ENCODE results near the gene C6orf62.
A peak's percentile ranks its signal among the peaks of the same experiment; 100 is the strongest.
"Not testable (repeated sequence)": the region's sequence is repeated elsewhere in the genome, so short reads cannot be mapped to it uniquely, and the experiment has no call there.

The C6orf62 gene

DNA sequence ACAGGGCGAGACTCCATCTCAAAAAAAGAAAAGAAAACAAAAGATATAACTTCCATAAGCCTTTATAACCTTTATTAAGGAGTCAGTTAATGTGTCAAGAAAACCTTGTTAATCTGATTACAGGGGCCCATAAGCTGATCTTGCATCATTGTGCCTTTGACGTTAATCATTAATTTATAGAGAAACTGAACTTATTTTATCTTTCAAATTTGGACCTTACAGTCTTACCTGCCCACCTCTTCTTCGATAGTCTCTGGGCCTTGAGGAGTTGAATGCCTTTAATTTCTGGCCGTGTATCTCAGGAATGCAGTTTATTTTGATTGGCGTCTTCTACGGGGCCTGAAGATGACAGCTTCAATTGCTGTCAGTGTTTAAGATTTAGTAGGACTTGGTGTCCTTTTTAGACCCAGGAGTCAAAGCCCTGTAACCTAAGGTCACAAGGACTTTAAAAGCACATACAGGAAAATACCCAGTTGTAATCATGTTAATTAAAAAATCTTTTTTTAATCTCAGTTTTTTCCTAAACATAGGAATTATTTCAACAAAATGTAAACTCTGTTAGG, 46.3 kb downstream of the C6orf62 start:
- Histone ChIP-seq H3K4me1 (ENCODE audit: control insufficient read depth, insufficient read depth, low read length) (no peaks in the 10 kb centered on the region), H3K9me3 (ENCODE audit: control insufficient read depth, insufficient read depth, low read depth, low read length) (no peaks in the 10 kb centered on the region), H3K36me3 (ENCODE audit: control insufficient read depth in 2 of 2, insufficient read depth in 1 of 2, low read length in 2 of 2) (no peaks in the 10 kb centered on the region), H3K4me3 (ENCODE audit: low read depth, low read length) (no peak overlapping the region), H3K27ac (ENCODE audit: extremely low read depth, low read depth, low read length) (no peak overlapping the region)
- CTCF ChIA-PET = interaction anchor here (0.6 to 2.7 kb wide), 4 partner anchors 89 to 1517 kb away, joined by 3 to 9 read pairs (median 3); no protein-coding TSS in a partner anchor
- no peak for TF ChIP-seq ZNF76 (tag by site-specific recombination; IDR thresholded peaks at IDR 0.05; ENCODE audit: borderline replicate concordance, low read depth)
- TF ChIP-seq, protein P1, sequence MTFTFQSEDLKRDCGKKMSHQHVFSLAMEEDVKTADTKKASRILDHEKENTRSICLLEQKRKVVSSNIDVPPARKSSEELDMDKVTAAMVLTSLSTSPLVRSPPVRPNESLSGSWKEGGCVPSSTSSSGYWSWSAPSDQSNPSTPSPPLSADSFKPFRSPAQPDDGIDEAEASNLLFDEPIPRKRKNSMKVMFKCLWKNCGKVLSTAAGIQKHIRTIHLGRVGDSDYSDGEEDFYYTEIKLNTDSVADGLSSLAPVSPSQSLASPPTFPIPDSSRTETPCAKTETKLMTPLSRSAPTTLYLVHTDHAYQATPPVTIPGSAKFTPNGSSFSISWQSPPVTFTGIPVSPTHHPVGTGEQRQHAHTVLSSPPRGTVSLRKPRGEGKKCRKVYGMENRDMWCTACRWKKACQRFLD (tag by site-specific recombination; IDR thresholded peaks at IDR 0.05) = no peak
- TF ChIP-seq, protein P2, sequence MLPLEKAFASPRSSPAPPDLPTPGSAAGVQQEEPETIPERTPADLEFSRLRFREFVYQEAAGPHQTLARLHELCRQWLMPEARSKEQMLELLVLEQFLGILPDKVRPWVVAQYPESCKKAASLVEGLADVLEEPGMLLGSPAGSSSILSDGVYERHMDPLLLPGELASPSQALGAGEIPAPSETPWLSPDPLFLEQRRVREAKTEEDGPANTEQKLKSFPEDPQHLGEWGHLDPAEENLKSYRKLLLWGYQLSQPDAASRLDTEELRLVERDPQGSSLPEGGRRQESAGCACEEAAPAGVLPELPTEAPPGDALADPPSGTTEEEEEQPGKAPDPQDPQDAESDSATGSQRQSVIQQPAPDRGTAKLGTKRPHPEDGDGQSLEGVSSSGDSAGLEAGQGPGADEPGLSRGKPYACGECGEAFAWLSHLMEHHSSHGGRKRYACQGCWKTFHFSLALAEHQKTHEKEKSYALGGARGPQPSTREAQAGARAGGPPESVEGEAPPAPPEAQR (tag by site-specific recombination; IDR thresholded peaks at IDR 0.05) = no peak
- TF ChIP-seq, protein P3, sequence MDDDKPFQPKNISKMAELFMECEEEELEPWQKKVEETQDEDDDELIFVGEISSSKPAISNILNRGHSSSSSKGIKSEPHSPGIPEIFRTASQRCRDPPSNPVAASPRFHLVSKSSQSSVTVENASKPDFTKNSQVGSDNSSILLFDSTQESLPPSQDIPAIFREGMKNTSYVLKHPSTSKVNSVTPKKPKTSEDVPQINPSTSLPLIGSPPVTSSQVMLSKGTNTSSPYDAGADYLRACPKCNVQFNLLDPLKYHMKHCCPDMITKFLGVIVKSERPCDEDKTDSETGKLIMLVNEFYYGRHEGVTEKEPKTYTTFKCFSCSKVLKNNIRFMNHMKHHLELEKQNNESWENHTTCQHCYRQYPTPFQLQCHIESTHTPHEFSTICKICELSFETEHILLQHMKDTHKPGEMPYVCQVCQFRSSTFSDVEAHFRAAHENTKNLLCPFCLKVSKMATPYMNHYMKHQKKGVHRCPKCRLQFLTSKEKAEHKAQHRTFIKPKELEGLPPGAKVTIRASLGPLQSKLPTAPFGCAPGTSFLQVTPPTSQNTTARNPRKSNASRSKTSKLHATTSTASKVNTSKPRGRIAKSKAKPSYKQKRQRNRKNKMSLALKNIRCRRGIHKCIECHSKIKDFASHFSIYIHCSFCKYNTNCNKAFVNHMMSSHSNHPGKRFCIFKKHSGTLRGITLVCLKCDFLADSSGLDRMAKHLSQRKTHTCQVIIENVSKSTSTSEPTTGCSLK (tag by site-specific recombination; IDR thresholded peaks at IDR 0.05) = no peak
- TF ChIP-seq ZFP69B (tag by site-specific recombination; IDR thresholded peaks at IDR 0.05) = no peak
- POLR2A ChIA-PET = no interaction called here

DNA sequence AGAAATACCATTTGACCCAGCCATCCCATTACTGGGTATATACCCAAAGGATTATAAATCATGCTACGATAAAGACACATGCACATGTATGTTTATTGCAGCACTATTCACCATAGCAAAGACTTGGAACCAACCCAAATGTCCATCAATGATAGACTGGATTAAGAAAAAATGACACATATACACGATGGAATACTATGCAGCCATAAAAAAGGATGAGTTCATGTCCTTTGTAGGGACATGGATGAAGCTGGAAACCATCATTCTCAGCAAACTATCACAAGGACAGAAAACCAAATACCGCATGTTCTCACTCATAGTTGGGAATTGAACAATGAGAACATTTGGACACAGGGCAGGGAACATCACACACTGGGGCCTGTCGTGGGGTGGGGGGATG, 47.9 kb downstream of the C6orf62 start:
- H3K27ac ChIP-seq (ENCODE audit: extremely low read depth, low read depth, low read length); H3K4me1 ChIP-seq (ENCODE audit: control insufficient read depth, insufficient read depth, low read length); H3K36me3 ChIP-seq (ENCODE audit: control insufficient read depth in 2 of 2, insufficient read depth in 1 of 2, low read length in 2 of 2); H3K4me3 ChIP-seq (ENCODE audit: low read depth, low read length); H3K9me3 ChIP-seq (ENCODE audit: control insufficient read depth, insufficient read depth, low read depth, low read length): not testable (repeated sequence)
- POLR2A ChIA-PET = interaction anchor here (0.7 kb wide), 1 partner anchor 14 kb away, joined by 4 read pairs; no protein-coding TSS in a partner anchor
- CTCF ChIA-PET = interaction anchor here (1.0 kb wide), 1 partner anchor 241 kb away, joined by 3 read pairs; no protein-coding TSS in a partner anchor
- TF ChIP-seq ZNF146 (tag by site-specific recombination; IDR thresholded peaks at IDR 0.05) = peak; percentile 66

DNA sequence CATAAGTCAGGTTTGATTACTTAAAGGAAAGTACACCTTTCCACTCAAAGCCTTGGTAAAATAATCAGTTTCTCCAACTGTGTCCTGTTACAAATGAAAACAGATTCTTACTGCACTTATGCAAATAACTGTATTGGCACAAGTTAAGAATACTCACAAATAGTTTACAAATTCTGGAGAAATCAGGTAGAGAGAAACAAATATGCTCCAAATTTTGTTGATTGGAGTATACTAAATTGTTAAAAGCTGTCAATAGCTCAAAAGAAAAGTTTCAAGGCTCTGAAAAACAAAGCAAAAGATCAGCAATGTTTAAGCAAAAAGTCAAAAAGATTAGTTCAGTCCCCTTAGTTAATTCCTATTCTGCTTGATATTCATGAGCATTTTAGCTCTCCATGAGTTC, 48.5 kb downstream of the C6orf62 start:
- H3K36me3 ChIP-seq (ENCODE audit: control insufficient read depth in 2 of 2, insufficient read depth in 1 of 2, low read length in 2 of 2); H3K9me3 ChIP-seq (ENCODE audit: control insufficient read depth, insufficient read depth, low read depth, low read length); POLR2A ChIA-PET; H3K27ac ChIP-seq (ENCODE audit: extremely low read depth, low read depth, low read length); H3K4me3 ChIP-seq (ENCODE audit: low read depth, low read length); H3K4me1 ChIP-seq (ENCODE audit: control insufficient read depth, insufficient read depth, low read length): not testable (repeated sequence)
- peak; percentile 95 for TF ChIP-seq SETDB1 (IDR thresholded peaks at IDR 0.05; ENCODE audit: insufficient read length, low read length)
- CTCF ChIA-PET = interaction anchor here (1.0 to 2.4 kb wide), 2 partner anchors 87 to 241 kb away, joined by 3 to 11 read pairs; no protein-coding TSS in a partner anchor

DNA sequence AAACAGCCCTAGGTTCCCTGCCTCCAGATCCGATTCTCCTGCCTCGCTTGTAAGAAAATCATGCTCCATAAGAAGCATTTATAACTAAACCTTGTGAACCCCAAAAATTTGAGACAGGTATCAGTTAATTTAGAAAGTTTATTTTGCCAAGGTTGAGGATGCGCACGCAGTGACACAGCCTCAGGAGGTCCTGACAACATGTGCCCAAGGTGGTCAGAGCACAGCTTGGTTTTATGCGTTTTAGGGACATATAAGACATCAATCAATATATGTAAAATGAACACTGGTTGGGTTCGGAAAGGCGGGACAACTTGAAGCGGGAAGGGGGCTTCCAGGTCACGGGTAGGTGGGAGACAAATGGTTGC, 50.0 kb downstream of the C6orf62 start:
- TF ChIP-seq, protein P4, sequence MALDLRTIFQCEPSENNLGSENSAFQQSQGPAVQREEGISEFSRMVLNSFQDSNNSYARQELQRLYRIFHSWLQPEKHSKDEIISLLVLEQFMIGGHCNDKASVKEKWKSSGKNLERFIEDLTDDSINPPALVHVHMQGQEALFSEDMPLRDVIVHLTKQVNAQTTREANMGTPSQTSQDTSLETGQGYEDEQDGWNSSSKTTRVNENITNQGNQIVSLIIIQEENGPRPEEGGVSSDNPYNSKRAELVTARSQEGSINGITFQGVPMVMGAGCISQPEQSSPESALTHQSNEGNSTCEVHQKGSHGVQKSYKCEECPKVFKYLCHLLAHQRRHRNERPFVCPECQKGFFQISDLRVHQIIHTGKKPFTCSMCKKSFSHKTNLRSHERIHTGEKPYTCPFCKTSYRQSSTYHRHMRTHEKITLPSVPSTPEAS (tag by site-specific recombination; IDR thresholded peaks at IDR 0.05) = no peak
- TF ChIP-seq ZNF16 (tag by site-specific recombination; IDR thresholded peaks at IDR 0.05; ENCODE audit: low read depth) (no peak), ZNF629 (tag by site-specific recombination; IDR thresholded peaks at IDR 0.05) (no peak), SETDB1 (IDR thresholded peaks at IDR 0.05; ENCODE audit: insufficient read length, low read length) (no peak), ZNF2 (tag by site-specific recombination; IDR thresholded peaks at IDR 0.05) (no peak), SP7 (tag by site-specific recombination; IDR thresholded peaks at IDR 0.05) (no peak), ZNF521 (tag by site-specific recombination; IDR thresholded peaks at IDR 0.05) (no peak), ZNF133 (tag by site-specific recombination; IDR thresholded peaks at IDR 0.05) (no peak), ZSCAN30 (tag by site-specific recombination; IDR thresholded peaks at IDR 0.05) (no peak), ZNF747 (tag by site-specific recombination; IDR thresholded peaks at IDR 0.05) (no peak)
- TF ChIP-seq, protein P5, sequence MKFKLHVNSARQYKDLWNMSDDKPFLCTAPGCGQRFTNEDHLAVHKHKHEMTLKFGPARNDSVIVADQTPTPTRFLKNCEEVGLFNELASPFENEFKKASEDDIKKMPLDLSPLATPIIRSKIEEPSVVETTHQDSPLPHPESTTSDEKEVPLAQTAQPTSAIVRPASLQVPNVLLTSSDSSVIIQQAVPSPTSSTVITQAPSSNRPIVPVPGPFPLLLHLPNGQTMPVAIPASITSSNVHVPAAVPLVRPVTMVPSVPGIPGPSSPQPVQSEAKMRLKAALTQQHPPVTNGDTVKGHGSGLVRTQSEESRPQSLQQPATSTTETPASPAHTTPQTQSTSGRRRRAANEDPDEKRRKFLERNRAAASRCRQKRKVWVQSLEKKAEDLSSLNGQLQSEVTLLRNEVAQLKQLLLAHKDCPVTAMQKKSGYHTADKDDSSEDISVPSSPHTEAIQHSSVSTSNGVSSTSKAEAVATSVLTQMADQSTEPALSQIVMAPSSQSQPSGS (tag by site-specific recombination; IDR thresholded peaks at IDR 0.05; ENCODE audit: low read depth) = no peak
- H3K36me3 ChIP-seq (ENCODE audit: control insufficient read depth in 2 of 2, insufficient read depth in 1 of 2, low read length in 2 of 2) = peaks cover 0 to 12% of the 10 kb centered on the region in 2 experiments; a peak in 2 of 3 replicates
- H3K9me3 ChIP-seq (ENCODE audit: control insufficient read depth, insufficient read depth, low read depth, low read length) = no peaks in the 10 kb centered on the region
- no peaks in the 10 kb centered on the region; the same call in 1 of the 2 replicates for H3K4me1 ChIP-seq (ENCODE audit: control insufficient read depth, insufficient read depth, low read length)
- no peak overlapping the region for H3K4me3 ChIP-seq (ENCODE audit: low read depth, low read length)
- CTCF ChIA-PET = interaction anchor here (0.6 to 2.4 kb wide), 3 partner anchors 86 to 239 kb away, joined by 3 to 11 read pairs (median 4); no protein-coding TSS in a partner anchor
- no peak overlapping the region for H3K27ac ChIP-seq (ENCODE audit: extremely low read depth, low read depth, low read length)
- POLR2A ChIA-PET = no interaction called here

Data from HEK293 (cell line).